ENCODE measurements around the gene SEMA5A. TPM values are rescaled to one million over a fixed set of nuclear protein-coding genes. Genes with fewer than 3 reads are reported as not detected.

SEMA5A gene
- polyA plus RNA-seq, 1 donor from 2014 or later = 3.2 TPM

GRCh38 chr5:9112520-9113291, 433.2 kb downstream of the SEMA5A start:
- H3K4me2 ChIP-seq (ENCODE audit: low read length) = no peak overlapping the region
- no peaks in the 10 kb centered on the region for H3K36me3 ChIP-seq (ENCODE audit: insufficient read depth, low read length)
- H3K79me2 ChIP-seq (replicated peaks; ENCODE audit: insufficient read depth, low read length) = no peaks in the 10 kb centered on the region
- no peak overlapping the region for H3K27ac ChIP-seq (ENCODE audit: low read length)
- TF ChIP-seq EP300 (conservative IDR thresholded peaks at IDR 0.05; ENCODE audit: poor library complexity, severe bottlenecking) (no peak), CTCF (IDR thresholded peaks at IDR 0.05; ENCODE audit: poor library complexity, severe bottlenecking) (no peak), POLR2AphosphoS5 (IDR thresholded peaks at IDR 0.05) (no peak), MXI1 (conservative IDR thresholded peaks at IDR 0.05; ENCODE audit: poor library complexity, severe bottlenecking) (no peak), EZH2 (IDR thresholded peaks at IDR 0.05; ENCODE audit: borderline replicate concordance, insufficient read depth, low read length, poor library complexity, severe bottlenecking) (no peak)
- H3F3A ChIP-seq (ENCODE audit: insufficient read depth, low read length, poor library complexity, severe bottlenecking) = no peaks in the 10 kb centered on the region
- no peaks in the 10 kb centered on the region for H3K9me2 ChIP-seq (ENCODE audit: insufficient read depth, low read length)
- no peak overlapping the region for H2AFZ ChIP-seq (ENCODE audit: low read depth, low read length)
- H3K9ac ChIP-seq (ENCODE audit: low read length) = no peak overlapping the region
- H3K27me3 ChIP-seq (ENCODE audit: insufficient read depth, low read depth, low read length) = no peaks in the 10 kb centered on the region
- H4K20me1 ChIP-seq (ENCODE audit: insufficient read depth) = no peaks in the 10 kb centered on the region
- H3K4me3 ChIP-seq (ENCODE audit: low read length) = no peak overlapping the region
- H3K9me3 ChIP-seq (ENCODE audit: low read length) = no peaks in the 10 kb centered on the region

GRCh38 chr5:9108162-9108561, 437.7 kb downstream of the SEMA5A start:
- Histone ChIP-seq H2AFZ (ENCODE audit: low read depth, low read length) (no peak overlapping the region), H3K4me2 (ENCODE audit: low read length) (no peak overlapping the region), H3K9me2 (ENCODE audit: insufficient read depth, low read length) (no peaks in the 10 kb centered on the region), H3K79me2 (replicated peaks; ENCODE audit: insufficient read depth, low read length) (no peaks in the 10 kb centered on the region), H4K20me1 (ENCODE audit: insufficient read depth) (no peaks in the 10 kb centered on the region), H3K9ac (ENCODE audit: low read length) (no peak overlapping the region), H3K27me3 (ENCODE audit: insufficient read depth, low read depth, low read length) (no peaks in the 10 kb centered on the region), H3K36me3 (ENCODE audit: insufficient read depth, low read length) (no peaks in the 10 kb centered on the region), H3K9me3 (ENCODE audit: low read length) (no peaks in the 10 kb centered on the region), H3K27ac (ENCODE audit: low read length) (no peak overlapping the region), H3K4me3 (ENCODE audit: low read length) (no peak overlapping the region), H3F3A (ENCODE audit: insufficient read depth, low read length, poor library complexity, severe bottlenecking) (no peaks in the 10 kb centered on the region)
- TF ChIP-seq, protein P1, sequence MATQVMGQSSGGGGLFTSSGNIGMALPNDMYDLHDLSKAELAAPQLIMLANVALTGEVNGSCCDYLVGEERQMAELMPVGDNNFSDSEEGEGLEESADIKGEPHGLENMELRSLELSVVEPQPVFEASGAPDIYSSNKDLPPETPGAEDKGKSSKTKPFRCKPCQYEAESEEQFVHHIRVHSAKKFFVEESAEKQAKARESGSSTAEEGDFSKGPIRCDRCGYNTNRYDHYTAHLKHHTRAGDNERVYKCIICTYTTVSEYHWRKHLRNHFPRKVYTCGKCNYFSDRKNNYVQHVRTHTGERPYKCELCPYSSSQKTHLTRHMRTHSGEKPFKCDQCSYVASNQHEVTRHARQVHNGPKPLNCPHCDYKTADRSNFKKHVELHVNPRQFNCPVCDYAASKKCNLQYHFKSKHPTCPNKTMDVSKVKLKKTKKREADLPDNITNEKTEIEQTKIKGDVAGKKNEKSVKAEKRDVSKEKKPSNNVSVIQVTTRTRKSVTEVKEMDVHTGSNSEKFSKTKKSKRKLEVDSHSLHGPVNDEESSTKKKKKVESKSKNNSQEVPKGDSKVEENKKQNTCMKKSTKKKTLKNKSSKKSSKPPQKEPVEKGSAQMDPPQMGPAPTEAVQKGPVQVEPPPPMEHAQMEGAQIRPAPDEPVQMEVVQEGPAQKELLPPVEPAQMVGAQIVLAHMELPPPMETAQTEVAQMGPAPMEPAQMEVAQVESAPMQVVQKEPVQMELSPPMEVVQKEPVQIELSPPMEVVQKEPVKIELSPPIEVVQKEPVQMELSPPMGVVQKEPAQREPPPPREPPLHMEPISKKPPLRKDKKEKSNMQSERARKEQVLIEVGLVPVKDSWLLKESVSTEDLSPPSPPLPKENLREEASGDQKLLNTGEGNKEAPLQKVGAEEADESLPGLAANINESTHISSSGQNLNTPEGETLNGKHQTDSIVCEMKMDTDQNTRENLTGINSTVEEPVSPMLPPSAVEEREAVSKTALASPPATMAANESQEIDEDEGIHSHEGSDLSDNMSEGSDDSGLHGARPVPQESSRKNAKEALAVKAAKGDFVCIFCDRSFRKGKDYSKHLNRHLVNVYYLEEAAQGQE (IDR thresholded peaks at IDR 0.05; ENCODE audit: borderline replicate concordance) = no peak
- TF ChIP-seq MXI1 (conservative IDR thresholded peaks at IDR 0.05; ENCODE audit: poor library complexity, severe bottlenecking) (no peak), EZH2 (IDR thresholded peaks at IDR 0.05; ENCODE audit: borderline replicate concordance, insufficient read depth, low read length, poor library complexity, severe bottlenecking) (no peak), POLR2AphosphoS5 (IDR thresholded peaks at IDR 0.05) (no peak), SMC3 (conservative IDR thresholded peaks at IDR 0.05; ENCODE audit: poor library complexity) (no peak), EP300 (conservative IDR thresholded peaks at IDR 0.05; ENCODE audit: poor library complexity, severe bottlenecking) (no peak), TAF1 (IDR thresholded peaks at IDR 0.05; ENCODE audit: low read depth) (no peak), RAD21 (conservative IDR thresholded peaks at IDR 0.05) (no peak), CTCF (IDR thresholded peaks at IDR 0.05; ENCODE audit: poor library complexity, severe bottlenecking) (no peak)
